ENCODE measurements around the gene KXD1.
"Not testable (repeated sequence)": the region's sequence is repeated elsewhere in the genome, so short reads cannot be mapped to it uniquely, and the experiment has no call there.

- not testable (repeated sequence) for TF ChIP-seq CTCF (conservative IDR thresholded peaks at IDR 0.05 in 1 of 2, IDR thresholded peaks at IDR 0.05 in 1 of 2; ENCODE audit: low read depth in 1 of 2, low read length in 2 of 2); EZH2 (IDR thresholded peaks at IDR 0.05; ENCODE audit: low read length, missing control alignments)
These were observed 35.1 kb downstream of the KXD1 start for GRCh38 chr19:18592732-18593131.
